Lower leg skin (tissue), 4 donors: ENCODE results near the gene SCRN3. TPM values are rescaled to one million over a fixed set of nuclear protein-coding genes. Genes with fewer than 3 reads are reported as not detected.

Experiments used
- DNase-seq, 2 donors: peaks; one replicate each; pipeline ENCODE4 v3.0.0-alpha.2; 2019; ENCODE audit warnings: low spot score in 2 of 2
- H3K4me3 ChIP-seq: fragments of 200-600 bp; sonication (generic); 2 replicates; pipeline ENCODE4 v1.5.1; 2017; ENCODE audit warnings: mild to moderate bottlenecking, low read depth; ENCODE audit not compliant: poor library complexity, severe bottlenecking
- CTCF ChIP-seq, 3 donors: fragments of 450-650 bp; IDR thresholded peaks; one replicate each; pipeline ENCODE4 v1.5.1; 2016; ENCODE audit warnings: antibody characterized with exemption in 3 of 3, mild to moderate bottlenecking in 3 of 3, moderate library complexity in 2 of 3
- POLR2A ChIP-seq, 2 donors: fragments of 450-650 bp; IDR thresholded peaks; one replicate each; pipeline ENCODE4 v1.6.1; 2016 to 2017; ENCODE audit warnings: antibody characterized with exemption in 2 of 2, mild to moderate bottlenecking in 1 of 2, moderate library complexity in 1 of 2
- WGBS, 2 donors: methylation state at CpG; one replicate each; pipeline ENCODE4 v1.1.5; 2018; 5-methylcytosine and 5-hydroxymethylcytosine counted together
- intact Hi-C: fragments of 100-400 bp; cut with DNase I; formaldehyde crosslinking; loops from one replicate; pipeline ENCODE4 v1.15.0; 2023; ENCODE audit warnings: low total_unique reads
- total RNA-seq, 4 donors: library from RNA; depleted of rRNA; stranded (reverse); fragments of >200 nt; gene quantifications; one replicate each; pipeline ENCODE4 v1.1.0, GENCODE V29; 2016

The SCRN3 gene
- total RNA-seq, 4 donors from 2014 or later: 10.1 to 14.3 (median 12.9) TPM

GRCh38 chr2:174473796-174474195, 78.3 kb downstream of the SCRN3 start:
- intact Hi-C loops: no loop called here
- WGBS, 2 donors: 80% methylated on average over 3 of the region's 3 CpGs
- no peak overlapping the region for H3K4me3 ChIP-seq
- DNase-seq: no peak
- no peak for TF ChIP-seq POLR2A (IDR thresholded peaks at IDR 0.05)
- TF ChIP-seq CTCF (IDR thresholded peaks at IDR 0.05): no peak

DNA sequence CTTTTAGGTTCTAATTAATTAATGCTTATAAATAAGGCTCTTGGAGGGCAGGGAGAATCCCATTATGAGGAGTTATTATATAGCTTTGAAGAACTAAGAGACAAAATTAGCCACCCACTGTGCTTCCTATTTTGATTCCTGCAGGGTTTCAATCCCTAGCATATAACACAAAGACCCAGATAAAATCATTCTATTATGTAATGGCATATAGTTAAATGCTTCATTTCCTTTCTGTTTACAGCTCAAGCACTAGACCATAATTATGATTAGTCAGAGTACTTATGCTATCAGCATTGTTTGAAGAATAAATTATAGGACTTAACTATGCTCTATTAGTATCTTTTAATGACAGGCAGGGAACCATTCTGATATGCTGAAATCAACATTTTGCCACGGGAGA, 82.2 kb downstream of the SCRN3 start:
- intact Hi-C loops: no loop called here
- DNase-seq: no peak
- no peak overlapping the region for H3K4me3 ChIP-seq
- WGBS, 2 donors: 78 to 83% methylated on average over 1 of the region's 1 CpG
- TF ChIP-seq CTCF (IDR thresholded peaks at IDR 0.05) (no peak), POLR2A (IDR thresholded peaks at IDR 0.05) (no peak)

Other genes starting within 250 kb of the SCRN3 start
- 10 to 100 TPM; 49.6 to 73.5 (median 61.2) TPM for gene OLA1, start 147.2 kb upstream of the SCRN3 start, total RNA-seq
- 1 to 10 TPM in 1 of 4 donors, not detected in 3; 1.7 TPM for gene SP9, start 60.8 kb upstream of the SCRN3 start, total RNA-seq
- 10 to 100 TPM; 14.5 to 20.2 (median 17.5) TPM for gene GPR155, start 91.3 kb downstream of the SCRN3 start, total RNA-seq
- gene WIPF1, start 202.1 kb downstream of the SCRN3 start, total RNA-seq: 10 to 100 TPM in 2 of 4 donors, 1 to 10 TPM in 2; 5.0 to 12.4 (median 9.1) TPM